Mucosa of stomach (tissue), 1 donor: ENCODE results near the gene RAMP3.
"Not testable (repeated sequence)": the region's sequence is repeated elsewhere in the genome, so short reads cannot be mapped to it uniquely, and the experiment has no call there.

Experiments used
- H3K27me3 ChIP-seq: one replicate; pipeline ENCODE4 v1.7.0; 2013; ENCODE audit warnings: mild to moderate bottlenecking, low read length; ENCODE audit not compliant: control insufficient read depth, insufficient read depth
- H3K36me3 ChIP-seq: one replicate; pipeline ENCODE4 v1.7.0; 2013; ENCODE audit warnings: low read length; ENCODE audit not compliant: control insufficient read depth, insufficient read depth
- H3K4me1 ChIP-seq: one replicate; pipeline ENCODE4 v1.7.0; 2013; ENCODE audit warnings: mild to moderate bottlenecking, low read length; ENCODE audit not compliant: control insufficient read depth, insufficient read depth
- H3K4me3 ChIP-seq: one replicate; pipeline ENCODE4 v1.7.0; 2013; ENCODE audit warnings: low read length
- H3K9ac ChIP-seq: one replicate; pipeline ENCODE4 v1.7.0; 2013; ENCODE audit warnings: mild to moderate bottlenecking, low read length, moderate library complexity
- H3K9me3 ChIP-seq: one replicate; pipeline ENCODE4 v1.7.0; 2013; ENCODE audit warnings: mild to moderate bottlenecking, low read length, moderate library complexity; ENCODE audit not compliant: control insufficient read depth
- donor health status: Pancreatic carcinoma.

The RAMP3 gene

DNA sequence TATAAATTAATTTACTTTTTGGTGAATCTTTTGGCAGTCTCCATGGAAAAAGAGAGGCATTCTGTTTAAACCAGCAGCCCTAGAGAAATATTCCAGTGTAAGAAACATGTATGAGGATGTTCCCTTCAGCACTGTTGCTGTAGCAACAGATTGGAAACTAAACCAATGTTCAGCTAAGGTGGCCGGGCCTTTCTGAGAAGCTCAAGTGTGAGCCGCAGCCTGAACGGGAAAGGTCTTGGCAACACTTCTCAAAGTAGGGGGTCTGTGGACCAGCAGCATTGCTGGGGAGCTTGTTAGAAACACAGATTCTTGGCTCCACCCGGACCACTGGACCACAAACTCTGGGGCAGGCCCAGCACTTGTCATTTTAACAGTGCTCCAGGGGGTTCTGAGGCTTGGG is 36.2 kb downstream of the RAMP3 start:
- Histone ChIP-seq H3K27me3 (no peaks in the 10 kb centered on the region), H3K4me1 (no peaks in the 10 kb centered on the region), H3K9ac (no peak overlapping the region), H3K4me3 (no peak overlapping the region), H3K9me3 (no peaks in the 10 kb centered on the region), H3K36me3 (no peaks in the 10 kb centered on the region)

DNA sequence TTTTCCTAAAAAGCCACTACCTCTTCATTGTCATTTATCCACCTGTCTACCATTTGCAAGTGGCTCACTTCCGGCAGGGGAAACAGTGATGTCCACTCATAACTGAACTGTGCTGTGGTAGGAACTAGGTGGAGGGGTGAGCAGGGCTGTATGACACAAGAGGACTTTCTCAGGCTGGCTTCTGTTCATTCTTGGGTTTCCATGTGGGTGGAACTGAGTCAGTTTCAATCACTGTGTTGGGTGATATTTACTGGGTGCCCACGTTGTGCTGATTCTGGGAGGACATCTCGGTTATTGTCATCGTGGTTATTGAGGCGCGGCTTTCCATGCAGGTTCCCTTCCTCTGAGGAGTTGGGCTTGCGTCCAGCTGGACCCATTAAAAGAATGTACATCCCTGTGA is 38.8 kb downstream of the RAMP3 start:
- Histone ChIP-seq H3K27me3 (no peaks in the 10 kb centered on the region), H3K9me3 (no peaks in the 10 kb centered on the region), H3K4me1 (no peaks in the 10 kb centered on the region), H3K9ac (no peak overlapping the region), H3K4me3 (no peak overlapping the region), H3K36me3 (no peaks in the 10 kb centered on the region)

DNA sequence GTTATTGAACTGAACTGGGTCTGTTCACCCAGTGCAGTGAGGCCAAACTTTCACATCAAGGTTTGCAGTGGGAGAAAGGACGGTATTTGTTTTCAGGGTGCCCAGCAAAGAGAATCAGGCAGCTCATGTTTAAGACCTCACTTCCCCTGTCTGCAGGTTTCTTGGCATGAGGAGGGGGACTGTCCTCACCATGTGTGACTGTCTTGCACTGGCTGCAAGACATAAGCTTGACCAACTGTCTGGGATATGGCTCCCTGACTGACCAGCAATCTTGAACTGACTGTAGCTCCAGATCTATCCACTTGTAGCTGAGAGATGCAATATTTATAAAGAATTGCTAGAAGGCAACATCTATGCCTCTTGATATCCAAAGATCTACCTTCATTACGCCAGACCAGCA is 39.9 kb downstream of the RAMP3 start:
- no peak overlapping the region for H3K4me3 ChIP-seq
- no peaks in the 10 kb centered on the region for H3K36me3 ChIP-seq
- H3K27me3 ChIP-seq: no peaks in the 10 kb centered on the region
- no peaks in the 10 kb centered on the region for H3K9me3 ChIP-seq
- H3K9ac ChIP-seq: no peak overlapping the region
- H3K4me1 ChIP-seq: no peaks in the 10 kb centered on the region

DNA sequence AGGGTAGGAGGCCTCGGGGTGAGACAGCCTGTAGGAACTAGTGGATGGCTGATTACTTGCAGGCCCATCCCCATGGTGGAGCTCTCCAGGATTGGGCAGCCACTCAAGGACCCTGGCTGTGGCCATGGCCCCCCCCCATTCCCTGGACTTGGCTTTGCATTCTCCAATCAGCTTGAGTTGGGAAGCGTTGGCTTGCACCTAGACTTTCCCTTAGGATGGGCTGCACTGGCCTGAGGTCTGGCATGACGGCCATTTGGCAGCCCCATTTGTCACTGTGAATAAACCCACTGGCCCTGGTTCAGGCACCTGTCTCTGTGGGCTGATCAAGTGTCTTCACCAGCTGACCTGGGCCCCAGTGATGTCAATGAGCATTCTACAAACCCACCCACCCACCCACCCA is 41.4 kb downstream of the RAMP3 start:
- Histone ChIP-seq H3K9ac (no peak overlapping the region), H3K4me3 (no peak overlapping the region), H3K27me3 (no peaks in the 10 kb centered on the region), H3K36me3 (no peaks in the 10 kb centered on the region), H3K4me1 (no peaks in the 10 kb centered on the region), H3K9me3 (no peaks in the 10 kb centered on the region)

DNA sequence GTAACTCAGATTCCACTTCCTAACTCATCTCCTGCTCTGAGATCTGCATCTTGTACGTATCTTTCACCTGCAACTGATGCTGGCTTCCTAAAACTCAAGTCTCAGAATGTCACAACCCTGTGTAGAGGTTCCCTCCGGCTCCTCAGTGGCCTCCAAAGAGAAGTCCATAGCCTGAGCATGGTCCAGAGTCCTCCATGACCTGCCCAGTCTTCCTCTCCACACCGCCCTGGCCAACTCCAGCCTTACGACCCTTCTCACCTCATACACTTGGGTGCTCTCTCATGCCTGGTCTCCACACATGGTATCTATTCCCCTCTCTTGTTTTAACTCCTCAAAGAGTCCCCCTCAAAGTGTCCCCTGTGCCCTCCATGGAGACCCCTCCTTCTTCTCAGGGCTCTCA is 41.9 kb downstream of the RAMP3 start:
- no peaks in the 10 kb centered on the region for H3K27me3 ChIP-seq
- H3K9ac ChIP-seq: no peak overlapping the region
- no peaks in the 10 kb centered on the region for H3K4me1 ChIP-seq
- H3K36me3 ChIP-seq: no peaks in the 10 kb centered on the region
- H3K9me3 ChIP-seq: no peaks in the 10 kb centered on the region
- no peak overlapping the region for H3K4me3 ChIP-seq

DNA sequence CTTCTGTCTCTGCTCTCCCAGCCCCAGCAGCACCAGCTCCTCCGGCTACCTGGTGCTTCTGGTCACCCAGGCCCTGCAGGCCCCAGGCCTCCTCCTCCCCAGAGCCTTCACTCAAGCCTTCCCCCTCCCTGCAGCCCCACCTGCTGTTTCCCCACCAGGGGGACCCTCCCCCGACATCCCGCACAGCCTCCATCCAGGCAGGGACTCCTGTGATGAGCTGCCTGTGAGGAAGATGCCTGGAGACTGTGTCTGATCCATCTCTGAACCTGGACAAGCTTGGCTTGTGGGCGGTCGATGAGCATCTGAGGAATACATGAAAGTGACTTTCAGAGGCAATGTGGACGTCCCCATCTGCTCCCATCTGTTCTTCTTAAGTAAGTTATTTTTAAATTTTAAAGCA is 45.0 kb downstream of the RAMP3 start:
- Histone ChIP-seq H3K27me3 (no peaks in the 10 kb centered on the region), H3K9me3 (no peaks in the 10 kb centered on the region), H3K9ac (no peak overlapping the region), H3K4me3 (no peak overlapping the region), H3K36me3 (no peaks in the 10 kb centered on the region), H3K4me1 (no peaks in the 10 kb centered on the region)

DNA sequence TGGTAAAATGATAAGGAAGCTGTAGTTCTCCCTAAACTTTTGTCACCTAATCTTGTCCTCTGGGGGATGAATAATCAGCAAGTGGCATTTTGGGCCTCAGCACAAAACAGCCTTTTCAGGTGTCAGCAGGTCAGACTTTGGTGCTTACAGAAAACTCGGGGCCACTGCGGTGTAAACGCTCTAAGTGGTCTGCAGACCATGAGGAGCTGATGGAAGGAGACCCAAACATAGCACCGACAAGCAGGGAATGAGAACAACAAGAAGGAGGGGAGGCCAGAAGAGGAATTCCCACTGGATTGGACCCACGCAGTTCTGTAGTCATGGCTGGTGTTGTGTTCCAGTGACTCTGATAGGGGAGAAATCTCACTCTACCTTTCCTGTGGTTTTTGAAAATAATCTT is 45.4 kb downstream of the RAMP3 start:
- Histone ChIP-seq H3K27me3 (no peaks in the 10 kb centered on the region), H3K9me3 (no peaks in the 10 kb centered on the region), H3K4me1 (no peaks in the 10 kb centered on the region), H3K9ac (no peak overlapping the region), H3K36me3 (no peaks in the 10 kb centered on the region), H3K4me3 (no peak overlapping the region)

DNA sequence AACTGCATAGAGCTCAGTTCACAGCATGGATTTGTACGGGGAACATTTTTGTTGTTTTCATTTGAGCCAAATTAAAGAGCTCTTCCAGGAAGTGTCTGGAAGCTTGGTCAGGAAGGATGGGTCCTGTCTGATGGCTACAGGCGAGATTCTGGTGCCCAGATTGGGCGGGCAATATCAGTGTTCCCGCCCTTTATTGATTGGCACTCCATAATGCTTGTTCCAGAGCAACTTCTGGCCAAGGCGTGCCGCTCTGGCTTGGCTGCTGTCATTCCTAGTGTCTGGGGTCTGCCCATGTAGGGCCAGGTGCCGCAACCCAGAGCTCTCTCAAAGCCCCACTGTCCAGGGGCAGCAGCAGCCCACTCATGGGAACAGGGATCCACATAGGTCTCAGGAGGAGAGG is 45.9 kb downstream of the RAMP3 start:
- no peaks in the 10 kb centered on the region for H3K9me3 ChIP-seq
- no peaks in the 10 kb centered on the region for H3K4me1 ChIP-seq
- H3K9ac ChIP-seq: no peak overlapping the region
- H3K4me3 ChIP-seq: no peak overlapping the region
- H3K27me3 ChIP-seq: no peaks in the 10 kb centered on the region
- no peaks in the 10 kb centered on the region for H3K36me3 ChIP-seq

DNA sequence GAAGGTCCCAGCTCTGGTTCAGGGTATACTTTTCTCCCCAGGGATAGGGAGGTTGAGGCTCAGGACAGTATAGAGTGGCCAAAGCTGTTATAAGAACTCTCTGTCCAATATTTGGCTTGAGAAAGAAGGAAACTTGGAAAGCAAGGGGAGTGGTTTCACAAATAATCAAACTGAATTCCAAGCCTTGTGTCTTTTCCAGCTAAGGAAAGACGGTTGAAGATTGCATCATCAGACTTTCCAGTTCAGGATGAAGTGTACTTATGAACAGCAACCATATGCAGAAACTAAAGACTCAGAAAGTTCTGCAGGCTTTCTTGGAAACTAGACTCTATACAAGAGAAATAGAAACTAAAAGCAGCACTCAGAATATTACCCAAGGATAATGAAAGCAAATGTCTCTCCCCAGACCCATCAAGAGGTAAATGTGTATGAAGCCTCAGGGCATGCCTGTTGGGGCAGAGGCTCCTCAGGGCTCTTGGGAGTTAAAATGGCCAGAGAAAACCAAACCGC is 46.4 kb downstream of the RAMP3 start:
- Histone ChIP-seq H3K4me1 (no peaks in the 10 kb centered on the region), H3K4me3 (no peak overlapping the region), H3K9ac (no peak overlapping the region), H3K27me3 (no peaks in the 10 kb centered on the region), H3K9me3 (no peaks in the 10 kb centered on the region), H3K36me3 (no peaks in the 10 kb centered on the region)

DNA sequence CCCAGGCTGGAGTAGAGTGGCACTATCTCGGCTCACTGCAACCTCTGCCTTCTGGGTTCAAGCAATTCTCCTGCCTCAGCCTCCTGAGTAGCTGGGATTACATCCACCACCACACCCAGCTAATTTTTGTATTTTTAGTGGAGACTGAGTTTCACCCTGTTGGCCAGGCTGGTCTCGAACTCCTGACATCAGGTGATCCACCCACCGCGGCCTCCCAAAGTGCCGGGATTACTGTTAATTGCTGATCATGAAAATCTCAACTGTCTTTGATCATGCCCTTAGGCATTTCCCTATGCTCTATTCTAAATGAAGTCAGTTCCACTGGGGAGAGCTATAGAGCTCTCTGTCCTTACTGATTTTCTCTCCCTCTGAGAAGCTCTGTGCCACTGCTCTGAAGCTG is 48.7 kb downstream of the RAMP3 start:
- not testable (repeated sequence) for H3K9me3 ChIP-seq, H3K36me3 ChIP-seq, H3K9ac ChIP-seq, H3K27me3 ChIP-seq, H3K4me1 ChIP-seq, H3K4me3 ChIP-seq

DNA sequence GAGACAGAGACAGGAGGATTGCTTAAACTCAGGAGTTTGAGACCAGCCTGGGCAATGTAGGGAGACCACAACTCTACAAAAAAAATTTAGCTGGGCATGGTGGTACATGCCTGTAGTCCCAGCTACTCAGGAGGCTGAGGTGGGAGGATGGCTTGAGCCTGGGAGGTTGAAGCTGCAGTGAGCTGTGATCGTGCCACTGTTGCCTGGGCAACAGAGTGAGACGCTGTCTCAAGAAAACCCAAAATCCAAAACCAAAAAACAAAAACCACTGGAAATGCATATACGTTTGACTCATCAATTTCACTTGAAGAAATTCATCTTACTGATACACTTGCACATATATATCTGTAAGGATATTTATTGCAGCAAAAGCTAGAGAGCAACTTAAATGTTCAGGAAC is 52.3 kb downstream of the RAMP3 start:
- H3K9me3 ChIP-seq, H3K36me3 ChIP-seq, H3K4me1 ChIP-seq, H3K9ac ChIP-seq, H3K27me3 ChIP-seq, H3K4me3 ChIP-seq: not testable (repeated sequence)

DNA sequence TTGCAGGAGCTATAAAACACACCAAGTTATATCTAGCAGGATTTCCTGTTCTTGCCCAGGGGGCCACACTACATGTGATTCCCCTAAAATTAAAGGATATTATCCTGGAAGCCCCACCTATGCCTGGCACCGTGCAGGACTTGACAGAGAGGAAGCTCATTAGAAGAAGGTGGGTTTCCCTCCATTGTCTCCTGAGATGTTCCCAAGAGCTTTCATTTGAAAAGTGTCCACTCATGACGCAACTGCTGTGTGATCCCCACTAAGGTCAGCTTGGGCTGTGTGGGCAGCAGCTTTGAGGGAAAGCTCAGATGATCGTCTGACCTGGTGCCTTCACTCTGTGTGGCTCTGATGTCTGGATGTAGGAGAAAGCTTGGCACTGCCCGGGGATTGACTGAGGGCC is 53.5 kb downstream of the RAMP3 start:
- H3K27me3 ChIP-seq: no peaks in the 10 kb centered on the region
- no peaks in the 10 kb centered on the region for H3K36me3 ChIP-seq
- no peak overlapping the region for H3K9ac ChIP-seq
- H3K4me3 ChIP-seq: no peak overlapping the region
- no peaks in the 10 kb centered on the region for H3K9me3 ChIP-seq
- no peaks in the 10 kb centered on the region for H3K4me1 ChIP-seq

DNA sequence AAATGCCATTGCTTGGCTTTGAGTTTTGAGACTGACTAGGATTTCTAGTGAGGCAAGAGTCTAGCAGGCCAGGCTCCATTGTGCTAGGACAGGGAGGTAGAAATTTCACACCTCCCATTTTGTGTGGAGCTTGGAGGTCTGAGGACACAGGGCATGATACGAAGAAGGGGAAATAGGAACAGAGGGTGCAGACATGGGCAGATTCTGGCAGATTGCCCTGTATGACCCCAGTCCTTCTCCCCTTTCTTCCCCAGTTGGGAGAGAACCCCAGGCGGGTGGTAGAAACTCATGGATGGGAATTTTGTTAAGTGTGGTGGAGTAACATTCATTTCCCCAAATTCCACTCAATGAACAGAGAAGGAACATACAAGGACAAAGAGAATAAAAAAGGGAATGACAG is 54.4 kb downstream of the RAMP3 start:
- Histone ChIP-seq H3K9me3 (no peaks in the 10 kb centered on the region), H3K9ac (no peak overlapping the region), H3K4me3 (no peak overlapping the region), H3K36me3 (no peaks in the 10 kb centered on the region), H3K4me1 (no peaks in the 10 kb centered on the region), H3K27me3 (no peaks in the 10 kb centered on the region)
